Ecto neural progenitor cell (in vitro differentiated cells): ENCODE measurements around the gene GALNS.
"Not testable (repeated sequence)": the region's sequence is repeated elsewhere in the genome, so short reads cannot be mapped to it uniquely, and the experiment has no call there.

Source experiments
- DNase-seq: peaks from one replicate; pipeline ENCODE4 v3.0.0-alpha.2; 2018; ENCODE audit warnings: low spot score

Gene GALNS

GRCh38 chr16:88889702-88890352, 33.1 kb upstream of the GALNS start:
- not testable (repeated sequence) for DNase-seq

- no peak for DNase-seq
Measured at GRCh38 chr16:88888461-88889387, 32.0 kb upstream of the GALNS start.

GRCh38 chr16:88888057-88888456, 31.3 kb upstream of the GALNS start:
- DNase-seq: no peak

DNA sequence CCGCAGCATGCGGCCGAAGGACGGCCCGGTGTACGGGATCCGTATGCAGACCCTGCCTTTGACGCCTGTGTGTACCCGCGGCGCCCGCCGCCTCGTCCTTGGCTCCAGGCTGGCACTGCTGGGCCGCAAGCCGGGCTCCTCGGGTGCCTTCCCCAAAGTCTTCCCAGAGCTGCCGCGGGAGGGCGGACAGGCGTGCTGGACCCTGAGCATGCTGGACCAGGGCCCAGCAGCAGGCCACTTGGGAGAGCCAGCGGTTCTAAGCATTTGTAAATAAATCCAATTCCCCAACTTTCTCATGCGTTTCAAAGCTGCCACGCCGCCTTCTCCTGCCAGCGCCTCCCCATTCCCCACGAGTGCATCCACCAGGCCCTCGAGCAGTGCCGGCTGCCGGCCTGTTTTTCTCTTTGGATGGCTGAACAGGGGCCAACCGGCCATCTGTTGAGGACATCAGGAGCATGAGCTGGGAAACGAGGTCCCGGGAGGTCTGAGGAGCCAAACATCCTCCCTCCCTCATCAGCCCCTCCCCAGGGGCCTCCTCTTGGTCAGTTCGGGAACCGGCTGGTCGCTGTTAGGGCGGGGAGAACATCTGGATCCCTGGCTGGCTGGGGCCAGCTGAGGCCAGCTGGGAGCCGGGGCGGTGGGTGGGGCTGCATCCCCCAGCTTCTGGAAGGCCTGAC, 30.2 kb upstream of the GALNS start:
- no peak for DNase-seq

DNA sequence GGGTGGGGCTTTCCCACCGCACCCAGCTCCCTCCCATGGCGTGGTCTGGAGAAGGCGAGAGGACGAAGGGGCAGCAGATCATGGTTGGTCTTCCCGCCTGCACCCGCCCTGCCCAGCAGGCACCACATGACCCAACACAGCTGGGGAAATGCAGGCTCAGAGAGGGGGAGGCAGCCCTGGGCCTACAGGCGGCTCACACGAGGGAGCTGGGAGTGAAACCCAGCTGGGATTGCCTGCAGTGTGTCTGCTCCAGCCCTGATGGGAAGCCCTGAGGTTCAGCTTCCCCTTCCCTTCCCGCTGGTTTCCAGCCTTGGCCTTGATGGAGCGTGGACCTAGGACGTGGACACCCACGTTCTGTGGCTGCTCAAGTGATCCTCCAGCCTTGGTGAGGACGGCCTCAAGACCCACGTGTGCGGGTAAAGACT, 29.7 kb upstream of the GALNS start:
- DNase-seq: no peak

DNA sequence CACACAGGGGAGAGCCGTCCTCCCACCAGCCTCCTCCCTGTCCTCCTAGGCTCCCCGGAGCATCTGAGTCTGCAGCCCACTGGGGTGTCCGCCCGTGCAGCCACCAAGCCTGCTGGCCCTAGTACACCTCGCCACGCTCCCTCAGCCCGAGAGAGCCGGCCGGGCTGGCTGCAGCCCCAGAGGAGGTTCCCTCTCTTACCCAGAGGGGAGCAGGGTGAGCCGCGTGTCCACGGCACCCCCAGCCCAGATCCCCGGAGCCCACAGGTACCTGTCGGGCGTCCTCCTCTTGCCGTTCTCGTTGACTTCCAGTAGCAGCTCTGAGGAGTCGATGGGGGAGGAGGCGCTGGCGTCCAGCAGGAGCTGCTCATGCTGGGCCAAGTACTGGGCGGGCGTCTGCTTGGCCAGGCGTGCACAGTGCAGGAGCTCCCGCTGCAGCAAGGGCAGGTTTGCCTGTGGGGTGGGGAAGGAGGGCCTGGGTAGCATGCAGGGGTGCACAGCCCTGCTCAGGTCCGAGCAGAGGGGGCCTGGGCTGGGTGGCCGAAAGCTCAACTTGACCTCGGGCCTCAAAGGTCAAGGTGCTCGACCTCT, 29.0 kb upstream of the GALNS start:
- DNase-seq: no peak

DNA sequence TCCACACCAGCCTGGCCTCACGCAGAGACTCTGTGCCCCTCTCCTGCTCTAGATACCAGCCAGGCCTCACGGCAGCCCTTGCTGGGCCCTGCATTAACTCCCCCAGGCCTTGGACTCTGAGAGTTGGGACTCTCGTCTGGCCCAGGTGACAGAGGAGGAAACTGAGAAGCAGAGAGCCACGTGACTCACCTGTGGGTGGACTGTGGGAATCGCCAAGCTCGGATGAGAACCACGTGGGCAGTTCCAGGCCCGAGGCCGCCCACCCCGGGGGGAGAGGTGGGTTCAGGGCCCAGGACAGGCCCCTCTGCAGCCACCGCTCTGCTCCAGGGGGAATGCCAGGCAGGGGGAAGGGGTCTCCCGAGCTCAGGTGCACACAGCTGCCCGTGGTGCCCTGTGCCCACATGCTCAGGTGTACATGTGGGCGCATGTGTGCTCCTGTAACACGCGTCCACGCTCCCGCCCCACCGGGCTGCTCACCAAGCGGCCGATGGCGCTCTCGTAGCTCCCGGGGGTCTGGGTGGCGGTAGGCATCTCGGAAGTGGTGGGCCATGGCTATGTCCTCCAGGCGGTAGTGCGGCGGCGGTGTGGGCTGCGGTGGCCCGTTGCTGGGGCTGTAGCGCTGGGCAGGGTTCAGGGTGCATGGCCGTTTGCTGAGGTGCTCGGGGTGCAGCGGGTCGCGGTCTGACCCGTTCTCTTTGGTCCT, 28.0 kb upstream of the GALNS start:
- DNase-seq: no peak

DNA sequence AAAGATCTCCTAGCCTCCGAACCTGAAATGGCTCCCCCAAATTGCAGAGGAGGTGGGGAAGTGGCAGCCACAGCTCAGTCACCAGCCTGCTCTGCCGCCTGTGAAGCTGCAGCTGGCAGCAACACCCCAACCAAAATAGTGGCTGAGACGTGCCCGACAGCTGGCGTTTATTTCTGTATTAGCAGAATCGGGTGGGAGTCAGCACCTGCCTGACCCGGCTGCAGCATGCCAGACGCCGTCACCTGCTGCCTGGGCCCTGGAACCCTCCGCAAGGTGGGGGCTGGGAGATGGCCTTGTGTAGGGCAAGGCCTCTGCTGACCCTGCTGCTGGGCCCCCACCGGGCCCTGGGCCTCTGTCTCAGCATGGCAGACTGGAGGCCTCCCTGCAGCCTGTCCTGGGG, 27.2 kb upstream of the GALNS start:
- no peak for DNase-seq

- no peak for DNase-seq
Measured at GRCh38 chr16:88883117-88883895, 26.6 kb upstream of the GALNS start.

DNA sequence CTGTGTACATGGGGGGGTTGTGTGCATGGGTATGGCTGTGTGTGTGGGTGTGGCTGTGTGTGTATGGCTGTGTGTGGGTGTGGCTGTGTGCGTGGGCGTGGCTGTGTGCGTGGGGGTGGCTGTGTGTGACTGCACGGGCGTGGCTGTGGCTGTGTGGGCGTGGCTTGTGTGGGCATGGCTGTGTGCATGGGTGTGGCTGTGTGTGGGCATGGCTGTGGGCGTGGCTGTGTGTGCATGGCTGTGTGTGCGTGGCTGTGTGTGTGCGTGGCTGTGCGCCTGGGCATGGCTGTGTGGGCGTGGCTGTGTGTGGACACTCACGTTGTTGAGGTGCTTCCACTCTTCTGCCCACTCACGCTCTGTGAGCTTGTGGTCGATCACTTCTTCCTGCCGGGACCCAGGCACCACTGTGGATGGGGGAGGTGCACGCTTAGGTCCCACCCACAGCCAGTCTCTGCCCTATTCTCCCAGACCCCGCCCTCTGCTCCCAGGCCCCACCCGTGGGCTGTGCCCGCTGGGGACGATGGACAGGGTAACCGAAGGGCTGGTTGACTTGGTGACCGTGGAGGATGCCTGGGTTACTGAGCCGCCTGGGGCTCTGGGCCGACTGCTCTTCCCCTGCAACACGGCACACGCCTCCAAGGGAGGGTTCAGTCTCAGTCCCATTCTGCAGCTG, 25.7 kb upstream of the GALNS start:
- DNase-seq: no peak

DNA sequence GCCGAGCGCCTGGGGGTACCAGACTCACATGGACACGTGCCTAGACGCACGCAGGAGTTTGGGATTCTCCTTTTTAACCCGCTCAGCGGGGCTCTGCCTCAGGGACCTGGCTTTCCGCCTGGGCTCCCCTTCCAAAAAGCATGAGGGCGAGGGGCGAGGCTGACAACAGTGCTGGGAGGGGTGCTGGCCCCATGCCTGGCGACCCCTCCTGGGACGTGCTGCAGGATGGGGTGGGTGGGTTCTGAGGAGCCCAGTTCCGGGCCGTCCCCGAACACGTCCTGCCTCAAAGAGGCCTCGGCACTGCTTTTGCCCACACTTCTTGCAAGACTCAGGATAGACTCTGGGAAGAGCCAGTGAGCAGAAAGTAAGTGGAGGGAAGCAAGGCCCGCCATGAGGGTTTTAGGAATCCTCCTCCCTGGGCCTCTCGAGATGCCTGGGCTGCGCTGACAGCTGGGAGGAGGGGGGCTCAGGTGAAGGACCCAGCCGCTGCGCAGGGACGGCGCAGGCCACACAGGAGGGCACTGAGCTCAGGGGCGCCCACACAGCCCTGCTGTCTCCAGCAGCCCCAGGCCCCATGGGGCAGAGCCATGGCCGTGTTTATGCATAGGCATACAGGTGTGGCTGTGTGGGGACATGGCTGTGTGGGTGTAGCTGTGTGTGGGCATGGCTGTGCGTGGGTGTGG, 25.1 kb upstream of the GALNS start:
- no peak for DNase-seq

GRCh38 chr16:88881007-88881615, 24.4 kb upstream of the GALNS start:
- DNase-seq: no peak

DNA sequence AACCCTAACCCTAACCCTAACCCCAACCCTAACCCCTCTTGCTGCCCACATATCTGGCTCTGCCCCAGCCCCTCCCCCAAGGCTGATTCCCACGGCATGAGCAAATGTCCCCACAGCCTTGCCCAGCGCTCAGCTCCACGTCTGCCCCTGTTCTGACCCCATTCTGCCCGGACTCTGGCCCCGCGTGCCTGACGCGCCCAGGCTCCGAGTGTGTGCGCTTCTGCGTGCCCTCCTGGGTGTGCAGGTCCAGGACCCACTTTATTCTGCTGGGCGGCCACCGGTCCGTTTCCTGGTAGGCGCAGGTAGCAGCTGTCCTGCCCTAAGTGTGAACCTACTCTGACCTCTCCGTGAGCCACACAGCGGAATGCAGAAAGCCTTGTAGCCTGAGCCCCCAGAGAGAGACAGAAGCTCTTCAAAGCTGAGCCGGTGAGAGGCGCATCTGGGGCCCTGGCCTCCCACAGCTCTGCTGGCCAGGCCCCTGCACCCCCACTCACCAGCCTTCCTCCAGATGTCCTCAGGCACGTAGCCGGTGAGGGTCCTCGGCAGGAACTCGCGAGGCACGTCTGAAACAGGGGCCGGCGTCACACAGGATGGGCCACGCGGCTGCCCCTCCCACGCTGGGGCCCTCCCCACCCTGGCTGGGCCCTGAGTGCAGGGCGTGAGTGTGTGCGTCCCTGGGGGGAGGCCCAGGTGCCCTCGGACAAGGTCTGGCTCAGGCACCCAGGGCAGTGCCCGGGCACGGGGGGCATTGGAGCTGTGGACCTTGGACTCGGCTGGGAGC, 23.7 kb upstream of the GALNS start:
- DNase-seq: no peak

- DNase-seq: no peak
Measured at GRCh38 chr16:88879788-88880055, 23.0 kb upstream of the GALNS start.

DNA sequence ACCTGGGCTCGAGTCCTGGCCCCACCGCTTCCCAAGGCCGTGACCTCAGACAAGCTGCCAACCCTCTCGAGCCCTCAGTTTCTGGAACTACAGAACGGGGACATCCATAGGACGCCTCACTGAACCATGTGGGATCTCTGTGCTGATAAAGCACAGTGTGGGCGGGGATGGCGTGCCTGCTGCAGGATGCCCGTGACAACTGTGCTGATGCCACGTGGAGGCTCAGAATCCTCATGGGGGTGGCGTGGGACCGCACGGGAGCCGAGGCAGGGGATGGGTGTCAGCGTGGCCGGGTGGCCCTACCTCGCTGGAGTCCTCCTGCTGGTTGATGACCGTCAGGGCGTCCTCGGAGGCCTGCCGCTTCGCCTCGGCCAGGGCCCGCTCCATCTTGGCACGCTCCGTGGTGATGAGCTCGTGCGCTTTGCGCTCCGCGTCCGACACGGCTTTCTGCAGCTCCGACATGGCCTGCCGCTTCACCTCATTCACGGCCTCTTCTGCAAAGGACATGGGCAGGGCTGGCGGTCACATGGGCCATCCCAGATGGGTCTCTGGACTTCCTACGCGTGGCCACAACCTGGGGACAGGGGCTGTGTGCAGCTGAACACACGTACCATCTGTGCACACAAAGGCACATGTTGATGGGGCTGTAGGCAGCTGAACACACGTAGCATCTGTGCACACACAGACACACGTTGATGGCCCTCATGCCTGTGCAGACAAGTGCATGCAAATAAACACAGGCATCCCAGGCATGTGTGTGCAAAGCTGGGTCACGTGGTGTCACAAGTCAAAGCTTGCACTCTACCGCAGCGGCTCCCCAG, 22.4 kb upstream of the GALNS start:
- DNase-seq: no peak

GRCh38 chr16:88878356-88878755, 21.6 kb upstream of the GALNS start:
- DNase-seq: no peak

DNA sequence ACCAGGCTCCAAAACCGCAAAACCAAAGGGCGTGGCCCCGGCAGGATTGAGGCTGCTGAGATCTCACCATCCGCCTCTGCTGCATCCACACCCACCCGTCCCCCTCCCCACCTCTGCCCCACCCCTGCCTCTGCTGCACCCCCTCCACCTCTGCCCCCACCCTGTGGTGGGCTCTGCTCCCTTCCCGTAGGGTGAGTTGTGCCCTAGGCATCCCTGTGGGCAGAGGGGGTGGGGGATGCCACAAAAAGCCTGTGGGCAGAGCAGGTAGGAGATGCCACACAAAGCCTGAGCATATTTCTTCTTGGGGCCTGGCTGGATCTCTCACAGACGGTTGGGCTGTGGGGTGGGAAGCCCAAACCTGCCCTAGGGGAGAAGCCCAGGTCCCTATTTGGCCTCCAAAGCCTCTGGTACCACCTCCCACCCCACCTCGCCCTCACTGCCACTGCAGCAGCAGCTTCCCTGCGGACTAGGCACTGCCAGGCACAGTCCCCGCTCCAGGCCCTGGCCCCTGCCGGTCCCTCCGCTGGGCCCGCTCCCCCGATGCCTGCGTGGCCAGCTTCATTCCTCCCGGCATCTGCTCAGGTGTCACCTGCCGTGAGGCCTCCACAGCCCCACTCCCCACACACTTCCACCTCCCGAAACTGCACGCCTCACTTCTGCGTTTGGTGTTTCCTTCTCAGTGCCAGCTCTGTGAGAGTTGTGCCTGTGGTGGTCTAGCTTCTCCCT, 21.0 kb upstream of the GALNS start:
- DNase-seq: no peak
